Cardiac septum (tissue), 1 donor: Measurements from ENCODE around the gene NUDC. TPM values are rescaled to one million over a fixed set of nuclear protein-coding genes. Genes with fewer than 3 reads are reported as not detected.
"Not testable (repeated sequence)": the region's sequence is repeated elsewhere in the genome, so short reads cannot be mapped to it uniquely, and the experiment has no call there.

Source experiments
- DNase-seq: peaks from one replicate; pipeline ENCODE4 v3.0.0-alpha.2; 2020; ENCODE audit warnings: low spot score
- intact Hi-C: fragments of 100-400 bp; cut with DNase I; formaldehyde crosslinking; loops from one replicate; pipeline ENCODE4 v1.14.0; 2022
- total RNA-seq: library from RNA; stranded (reverse); fragmentation: NEBNext Ultra II Directional; extraction: Animal tissue kit (Norgen Biotek cat#: 25700); gene quantifications from one replicate; pipeline ENCODE4 v1.2.1, GENCODE V29; 2021
- donor health status: DM: no; HTN: no; CAD: no.

NUDC gene
- total RNA-seq, 1 donor from 2014 or later: 55.5 TPM

GRCh38 chr1:26978901-26979300 lies 57.4 kb downstream of the NUDC start:
- intact Hi-C loops: no loop called here
- no peak for DNase-seq

GRCh38 chr1:26981146-26981846 lies 59.8 kb downstream of the NUDC start:
- intact Hi-C loops: no loop called here
- DNase-seq: no peak

GRCh38 chr1:26983863-26984262 lies 62.3 kb downstream of the NUDC start:
- intact Hi-C loops: no loop called here
- DNase-seq: no peak

GRCh38 chr1:26984291-26984690 lies 62.7 kb downstream of the NUDC start:
- intact Hi-C loops: no loop called here
- DNase-seq: no peak

- no peak for DNase-seq
- intact Hi-C loops: no loop called here
These were observed 65.1 kb downstream of the NUDC start for GRCh38 chr1:26986658-26987057.

- intact Hi-C loops, DNase-seq: not testable (repeated sequence)
These were observed 68.0 kb downstream of the NUDC start for GRCh38 chr1:26989403-26990109.

- intact Hi-C loops: no loop called here
- DNase-seq: no peak
These were observed 70.0 kb downstream of the NUDC start for GRCh38 chr1:26991310-26992116.

GRCh38 chr1:26993237-26994019 lies 71.9 kb downstream of the NUDC start, which contains the start of gene TRNP1:
TRNP1 (plus strand) TSS chr1:26993692; CDS start chr1:26993787, 95 bp downstream.
- intact Hi-C loops: no loop called here

GRCh38 chr1:26994020-26994786 lies 72.7 kb downstream of the NUDC start:
- intact Hi-C loops: no loop called here
- no peak for DNase-seq

More at GRCh38 chr1:26993237-26994019, 71.9 kb downstream of the NUDC start, which contains the start of gene TRNP1:
- DNase-seq: peak; percentile 87

GRCh38 chr1:26994787-26995517 lies 73.4 kb downstream of the NUDC start:
- DNase-seq: no peak
- intact Hi-C loops: loop anchor here (5.0 kb wide), 1 partner anchor 37 kb away; no protein-coding TSS in a partner anchor

- intact Hi-C loops: loop anchor here (5.0 kb wide), 1 partner anchor 36 kb away; no protein-coding TSS in a partner anchor
- no peak for DNase-seq
These were observed 74.5 kb downstream of the NUDC start for GRCh38 chr1:26996024-26996423.

Other genes starting within 250 kb of the NUDC start
- gene ARID1A, start 225.7 kb upstream of the NUDC start, total RNA-seq: 52.1 TPM
- 3.9 TPM for gene PIGV, start 133.8 kb upstream of the NUDC start, total RNA-seq
- 13.0 TPM for gene ZDHHC18, start 95.1 kb upstream of the NUDC start, total RNA-seq
- not detected for gene SFN, start 58.6 kb upstream of the NUDC start, total RNA-seq
- gene GPN2, start 31.5 kb upstream of the NUDC start, total RNA-seq: 23.4 TPM
- gene GPATCH3, start 21.3 kb upstream of the NUDC start, total RNA-seq: 6.4 TPM
- gene NR0B2, start 7.8 kb upstream of the NUDC start, total RNA-seq: 5.7 TPM
- not detected for gene KDF1, start 38.7 kb downstream of the NUDC start, total RNA-seq
- 42.2 TPM for gene TRNP1, start 71.9 kb downstream of the NUDC start, total RNA-seq
- 7.6 TPM for gene TENT5B, start 91.1 kb downstream of the NUDC start, total RNA-seq
- 26.1 TPM for gene SLC9A1, start 233.4 kb downstream of the NUDC start, total RNA-seq